IMR-90 (cell line): ENCODE data around the gene PTPRK. TPM values are rescaled to one million over a fixed set of nuclear protein-coding genes. Genes with fewer than 3 reads are reported as not detected.

ENCODE experiments used
- ATAC-seq: fragments of 200-7000 bp; cut with Tn5 transposase; 2 replicates; pipeline ENCODE4 v1.9.1; 2020; ENCODE audit warnings: low read depth, mild to moderate bottlenecking, moderate library complexity
- BruUV-seq: library from RNA; stranded (reverse); fragments of 400-500 nt; replicated peaks from 2 replicates; lab custom pipeline; 2021; lab: Mats Ljungman, UMichigan
- CTCF ChIA-PET: fragments of 300-600 bp; formaldehyde crosslinking; extraction: SDS; loops from one replicate; lab custom pipeline; 2021; ENCODE audit warnings: antibody characterized with exemption; lab: Yijun Ruan, JAX
- POLR2A ChIA-PET: fragments of 300-600 bp; sonication (Branson Sonifier 250); formaldehyde crosslinking; loops from one replicate; lab custom pipeline; 2022; ENCODE audit warnings: antibody characterized with exemption; ENCODE audit not compliant: unreplicated experiment; lab: Charles Lee
- DNase-seq: peaks from one replicate; pipeline ENCODE4 v3.0.0; 2013
- H2AFZ ChIP-seq: replicated peaks from 2 replicates; pipeline ENCODE3; 2013; ENCODE audit warnings: low read length, mild to moderate bottlenecking; ENCODE audit not compliant: poor library complexity
- H2AK5ac ChIP-seq: 2 replicates; pipeline ENCODE4 v1.6.1; 2013; ENCODE audit warnings: low read depth, low read length, inconsistent platforms
- H2AK9ac ChIP-seq: replicated peaks from 2 replicates; pipeline ENCODE3; 2013; ENCODE audit warnings: mild to moderate bottlenecking, low read depth, low read length, moderate library complexity; ENCODE audit not compliant: poor library complexity
- H2BK120ac ChIP-seq: 2 replicates; pipeline ENCODE4 v1.6.1; 2013; ENCODE audit warnings: low read depth, low read length, inconsistent platforms
- H2BK15ac ChIP-seq: 3 replicates; pipeline ENCODE4 v1.6.1; 2013; ENCODE audit warnings: low read depth, low read length, inconsistent platforms
- H2BK20ac ChIP-seq: 2 replicates; pipeline ENCODE4 v1.6.1; 2013; ENCODE audit warnings: low read depth, mild to moderate bottlenecking, inconsistent platforms, low read length, moderate library complexity
- H2BK5ac ChIP-seq: 2 replicates; pipeline ENCODE4 v1.6.1; 2013; ENCODE audit warnings: mild to moderate bottlenecking, low read depth, low read length, inconsistent platforms; ENCODE audit not compliant: poor library complexity, severe bottlenecking
- H3K14ac ChIP-seq: replicated peaks from 2 replicates; pipeline ENCODE4 v1.6.1; 2013; ENCODE audit warnings: low read depth, low read length, inconsistent platforms
- H3K18ac ChIP-seq: 2 replicates; pipeline ENCODE4 v1.6.1; 2013; ENCODE audit warnings: low read depth, low read length, control low read depth
- H3K23ac ChIP-seq: 2 replicates; pipeline ENCODE4 v1.6.1; 2013; ENCODE audit warnings: low read depth, low read length, inconsistent platforms
- H3K27ac ChIP-seq: 2 replicates; pipeline ENCODE4 v1.5.1; 2013; ENCODE audit warnings: mild to moderate bottlenecking, control low read depth, low read length; ENCODE audit not compliant: insufficient read depth
- H3K27me3 ChIP-seq: 2 replicates; pipeline ENCODE4 v1.6.1; 2013; ENCODE audit warnings: low read length; ENCODE audit not compliant: control insufficient read depth, insufficient read depth
- H3K36me3 ChIP-seq: 2 replicates; pipeline ENCODE4 v1.6.1; 2013; ENCODE audit warnings: low read length, mixed read lengths; ENCODE audit not compliant: control insufficient read depth, insufficient read depth
- H3K4ac ChIP-seq: 2 replicates; pipeline ENCODE4 v1.6.1; 2013; ENCODE audit warnings: low read depth, low read length, inconsistent platforms
- H3K4me1 ChIP-seq: 2 replicates; pipeline ENCODE4 v1.6.1; 2013; ENCODE audit warnings: low read length, mixed read lengths; ENCODE audit not compliant: control insufficient read depth, insufficient read depth
- H3K4me2 ChIP-seq: 2 replicates; pipeline ENCODE4 v1.6.1; 2013; ENCODE audit warnings: low read depth, mild to moderate bottlenecking, control low read depth, low read length, moderate library complexity
- H3K4me3 ChIP-seq: 2 replicates; pipeline ENCODE4 v1.5.1; 2013; ENCODE audit warnings: low read depth, mild to moderate bottlenecking, control low read depth, low read length, moderate library complexity; ENCODE audit not compliant: insufficient read depth
- H3K56ac ChIP-seq: 2 replicates; pipeline ENCODE4 v1.6.1; 2013; ENCODE audit warnings: low read length, inconsistent platforms; ENCODE audit not compliant: insufficient read depth; ENCODE audit errors: extremely low read depth
- H3K79me1 ChIP-seq, 2 experiments: 2 replicates each; pipeline ENCODE4 v1.6.1; 2013; ENCODE audit warnings: low read length in 2 of 2, inconsistent platforms in 1 of 2, low read depth in 1 of 2
- H3K9ac ChIP-seq: 2 replicates; pipeline ENCODE4 v1.6.1; 2013; ENCODE audit warnings: low read depth, low read length, control low read depth
- H3K9me1 ChIP-seq: 2 replicates; pipeline ENCODE4 v1.6.1; 2013; ENCODE audit warnings: low read length, inconsistent platforms; ENCODE audit not compliant: insufficient read depth
- H3K9me3 ChIP-seq: 2 replicates; pipeline ENCODE4 v1.6.1; 2013; ENCODE audit warnings: low read length; ENCODE audit not compliant: control insufficient read depth, insufficient read depth
- H4K20me1 ChIP-seq: 2 replicates; pipeline ENCODE4 v1.6.1; 2013; ENCODE audit warnings: low read length, inconsistent platforms; ENCODE audit not compliant: insufficient read depth
- H4K5ac ChIP-seq: 2 replicates; pipeline ENCODE4 v1.6.1; 2013; ENCODE audit warnings: mild to moderate bottlenecking, low read depth, low read length, control low read depth
- H4K8ac ChIP-seq, 2 experiments: 2 replicates each; pipeline ENCODE4 v1.6.1; 2013; ENCODE audit warnings: low read depth in 2 of 2, low read length in 2 of 2, control low read depth in 1 of 2, inconsistent platforms in 1 of 2
- H4K91ac ChIP-seq: 2 replicates; pipeline ENCODE4 v1.6.1; 2013; ENCODE audit warnings: low read depth, low read length, inconsistent platforms; ENCODE audit not compliant: insufficient read depth
- BHLHE40 ChIP-seq: fragments of 150-350 bp; IDR thresholded peaks from 2 replicates; pipeline ENCODE4 v1.6.1; 2016; ENCODE audit warnings: mild to moderate bottlenecking, low read depth, low read length
- CEBPB ChIP-seq: IDR thresholded peaks from 2 replicates; pipeline ENCODE4 v1.6.1; 2012; ENCODE audit warnings: low read depth, low read length, improper control_type of control experiment
- CHD1 ChIP-seq: IDR thresholded peaks from 2 replicates; pipeline ENCODE4 v1.6.1; 2012; ENCODE audit warnings: low read depth, low read length, improper control_type of control experiment
- FOS ChIP-seq: fragments of 150-350 bp; IDR thresholded peaks from 2 replicates; pipeline ENCODE4 v1.6.1; 2016; ENCODE audit warnings: low read depth, low read length
- MAFK ChIP-seq: IDR thresholded peaks from 2 replicates; pipeline ENCODE4 v1.6.1; 2012; ENCODE audit warnings: low read depth, low read length, improper control_type of control experiment
- MAZ ChIP-seq: IDR thresholded peaks from 2 replicates; pipeline ENCODE4 v1.6.1; 2012; ENCODE audit warnings: low read depth, mild to moderate bottlenecking, low read length, improper control_type of control experiment, moderate library complexity, borderline replicate concordance
- MXI1 ChIP-seq: IDR thresholded peaks from 2 replicates; pipeline ENCODE4 v1.6.1; 2012; ENCODE audit warnings: low read depth, mild to moderate bottlenecking, low read length, moderate library complexity, borderline replicate concordance
- NFE2L2 ChIP-seq: fragments of 150-350 bp; IDR thresholded peaks from 2 replicates; pipeline ENCODE4 v1.6.1; 2016; ENCODE audit warnings: low read depth, mild to moderate bottlenecking, low read length
- POLR2A ChIP-seq: IDR thresholded peaks from 2 replicates; pipeline ENCODE4 v1.6.1; 2012; ENCODE audit warnings: mild to moderate bottlenecking, low read depth, low read length
- RCOR1 ChIP-seq: IDR thresholded peaks from 2 replicates; pipeline ENCODE4 v1.6.1; 2012; ENCODE audit warnings: mild to moderate bottlenecking, low read length, improper control_type of control experiment; ENCODE audit not compliant: insufficient replicate concordance
- RFX5 ChIP-seq: IDR thresholded peaks from 2 replicates; pipeline ENCODE4 v1.8.0; 2012; ENCODE audit warnings: low read depth, mild to moderate bottlenecking, low read length, moderate library complexity
- SMC3 ChIP-seq: fragments of 150-350 bp; IDR thresholded peaks from 2 replicates; pipeline ENCODE4 v1.6.1; 2016; ENCODE audit warnings: low read depth, mild to moderate bottlenecking, antibody characterized with exemption, low read length, moderate library complexity
- WGBS, 2 experiments: methylation state at CpG; one replicate each; pipeline versions ENCODE4 v1.1.5 to v1.1.7; 2013; ENCODE audit warnings: missing lambda C conversion rate in 2 of 2; ENCODE audit not compliant: insufficient read length in 1 of 2; ENCODE audit errors: extremely low coverage in 2 of 2; 5-methylcytosine and 5-hydroxymethylcytosine counted together
- dilution Hi-C: fragments of 300-500 bp; cut with HindIII; formaldehyde crosslinking; loops from one replicate; pipeline ENCODE4 v1.14.3; 2018; ENCODE audit warnings: low sequenced_read_pairs; ENCODE audit not compliant: unreplicated experiment
- in situ Hi-C: fragments of 300-500 bp; cut with MboI; formaldehyde crosslinking; loops from 3 replicates; pipeline ENCODE4 v1.14.3; 2019; ENCODE audit warnings: low sequenced_read_pairs, inconsistent platforms, mixed read lengths
- intact Hi-C: fragments of 100-400 bp; cut with micrococcal nuclease; formaldehyde crosslinking; loops from 2 replicates; pipeline ENCODE4 v1.10.0; 2022
- polyA plus RNA-seq, 3 experiments: library from polyadenylated mRNA; depleted of rRNA; stranded (reverse); fragments of >200 nt; gene quantifications; 2 replicates each; pipeline ENCODE4 v1.2.3, GENCODE V29; 2012; ENCODE audit warnings: low replicate concordance in 1 of 3
- total RNA-seq: library from RNA; depleted of rRNA; stranded (reverse); fragments of >200 nt; gene quantifications from 2 replicates; pipeline ENCODE4 v1.2.3, GENCODE V29; 2012
- TF ChIP-seq, protein P1 (sequence below): conservative IDR thresholded peaks from 2 replicates; pipeline ENCODE4 v1.5.1; 2012; ENCODE audit warnings: mild to moderate bottlenecking, low read depth, low read length, improper control_type of control experiment

Gene PTPRK
- total and polyA plus RNA-seq, 2 of the 4 experiments (the other 2 are of a cell fraction), result 18.0 to 80.8 TPM

DNA sequence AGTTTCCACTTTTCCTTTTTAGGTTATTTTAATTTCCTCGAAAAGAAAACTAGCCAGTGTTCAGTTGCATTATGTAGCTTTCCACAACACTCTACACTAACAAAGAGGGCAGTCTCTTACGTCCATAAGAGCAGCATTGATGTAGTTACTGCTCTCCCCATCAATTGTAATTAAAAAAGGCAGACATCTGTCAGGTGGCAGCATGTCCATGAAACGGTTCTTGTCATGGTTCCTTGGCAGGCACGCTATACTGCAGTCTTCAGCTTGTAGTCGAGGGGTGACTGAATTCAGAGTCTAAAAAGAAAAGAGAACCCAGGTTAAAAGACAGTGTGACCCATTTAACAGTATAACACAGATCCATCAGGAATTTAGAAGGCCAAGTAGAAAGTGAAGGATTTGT is 539.4 kb downstream of the PTPRK start:
- in situ Hi-C loops (no loop called here), intact Hi-C loops (no loop called here), dilution Hi-C loops (no loop called here)
- TF ChIP-seq RCOR1 (no peak), BHLHE40 (no peak), CHD1 (no peak), SMC3 (no peak), CEBPB (no peak), MXI1 (no peak), MAZ (no peak), NFE2L2 (no peak), RFX5 (no peak), FOS (no peak), MAFK (no peak), POLR2A (no peak)
- TF ChIP-seq, protein P1, sequence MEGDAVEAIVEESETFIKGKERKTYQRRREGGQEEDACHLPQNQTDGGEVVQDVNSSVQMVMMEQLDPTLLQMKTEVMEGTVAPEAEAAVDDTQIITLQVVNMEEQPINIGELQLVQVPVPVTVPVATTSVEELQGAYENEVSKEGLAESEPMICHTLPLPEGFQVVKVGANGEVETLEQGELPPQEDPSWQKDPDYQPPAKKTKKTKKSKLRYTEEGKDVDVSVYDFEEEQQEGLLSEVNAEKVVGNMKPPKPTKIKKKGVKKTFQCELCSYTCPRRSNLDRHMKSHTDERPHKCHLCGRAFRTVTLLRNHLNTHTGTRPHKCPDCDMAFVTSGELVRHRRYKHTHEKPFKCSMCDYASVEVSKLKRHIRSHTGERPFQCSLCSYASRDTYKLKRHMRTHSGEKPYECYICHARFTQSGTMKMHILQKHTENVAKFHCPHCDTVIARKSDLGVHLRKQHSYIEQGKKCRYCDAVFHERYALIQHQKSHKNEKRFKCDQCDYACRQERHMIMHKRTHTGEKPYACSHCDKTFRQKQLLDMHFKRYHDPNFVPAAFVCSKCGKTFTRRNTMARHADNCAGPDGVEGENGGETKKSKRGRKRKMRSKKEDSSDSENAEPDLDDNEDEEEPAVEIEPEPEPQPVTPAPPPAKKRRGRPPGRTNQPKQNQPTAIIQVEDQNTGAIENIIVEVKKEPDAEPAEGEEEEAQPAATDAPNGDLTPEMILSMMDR, result no peak
- H3K14ac ChIP-seq, result no peak overlapping the region
- no peak overlapping the region for H2BK5ac ChIP-seq
- no peak overlapping the region for H3K4ac ChIP-seq
- no TSS peak for BruUV-seq
- H2BK15ac ChIP-seq, result no peak overlapping the region
- CTCF ChIA-PET, result no interaction called here
- H4K8ac ChIP-seq, result no peak overlapping the region
- no peaks in the 10 kb centered on the region for H4K20me1 ChIP-seq
- no peak overlapping the region for H3K27ac ChIP-seq
- no peaks in the 10 kb centered on the region for H3K9me3 ChIP-seq
- H2AK9ac ChIP-seq, result no peak overlapping the region
- no peaks in the 10 kb centered on the region; the same call in 1 of the 2 replicates for H3K9me1 ChIP-seq
- no peak overlapping the region for H3K18ac ChIP-seq
- ATAC-seq, result no peak
- no peak overlapping the region for H3K23ac ChIP-seq
- no peak overlapping the region for H3K4me2 ChIP-seq
- peaks cover 30% of the 10 kb centered on the region for H3K36me3 ChIP-seq
- no peak for DNase-seq
- no peak overlapping the region for H4K91ac ChIP-seq
- no CpG with 5 or more reads among the region's 5 CpGs for WGBS, 2 experiments
- no peak overlapping the region for H3K9ac ChIP-seq
- no peaks in the 10 kb centered on the region for H3K27me3 ChIP-seq
- no peak overlapping the region for H4K5ac ChIP-seq
- no peaks in the 10 kb centered on the region for H3K4me1 ChIP-seq
- H3K56ac ChIP-seq, result no peak overlapping the region
- H3K4me3 ChIP-seq, result no peak overlapping the region
- H3K79me1 ChIP-seq, result no peaks in the 10 kb centered on the region
- POLR2A ChIA-PET, result no interaction called here
- H2BK20ac ChIP-seq, result no peak overlapping the region
- no peak overlapping the region for H2BK120ac ChIP-seq
- no peak overlapping the region for H2AK5ac ChIP-seq
- H2AFZ ChIP-seq, result no peak overlapping the region
